ENCODE data around the gene TPBG.

Gene TPBG, protein sequence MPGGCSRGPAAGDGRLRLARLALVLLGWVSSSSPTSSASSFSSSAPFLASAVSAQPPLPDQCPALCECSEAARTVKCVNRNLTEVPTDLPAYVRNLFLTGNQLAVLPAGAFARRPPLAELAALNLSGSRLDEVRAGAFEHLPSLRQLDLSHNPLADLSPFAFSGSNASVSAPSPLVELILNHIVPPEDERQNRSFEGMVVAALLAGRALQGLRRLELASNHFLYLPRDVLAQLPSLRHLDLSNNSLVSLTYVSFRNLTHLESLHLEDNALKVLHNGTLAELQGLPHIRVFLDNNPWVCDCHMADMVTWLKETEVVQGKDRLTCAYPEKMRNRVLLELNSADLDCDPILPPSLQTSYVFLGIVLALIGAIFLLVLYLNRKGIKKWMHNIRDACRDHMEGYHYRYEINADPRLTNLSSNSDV

DNA sequence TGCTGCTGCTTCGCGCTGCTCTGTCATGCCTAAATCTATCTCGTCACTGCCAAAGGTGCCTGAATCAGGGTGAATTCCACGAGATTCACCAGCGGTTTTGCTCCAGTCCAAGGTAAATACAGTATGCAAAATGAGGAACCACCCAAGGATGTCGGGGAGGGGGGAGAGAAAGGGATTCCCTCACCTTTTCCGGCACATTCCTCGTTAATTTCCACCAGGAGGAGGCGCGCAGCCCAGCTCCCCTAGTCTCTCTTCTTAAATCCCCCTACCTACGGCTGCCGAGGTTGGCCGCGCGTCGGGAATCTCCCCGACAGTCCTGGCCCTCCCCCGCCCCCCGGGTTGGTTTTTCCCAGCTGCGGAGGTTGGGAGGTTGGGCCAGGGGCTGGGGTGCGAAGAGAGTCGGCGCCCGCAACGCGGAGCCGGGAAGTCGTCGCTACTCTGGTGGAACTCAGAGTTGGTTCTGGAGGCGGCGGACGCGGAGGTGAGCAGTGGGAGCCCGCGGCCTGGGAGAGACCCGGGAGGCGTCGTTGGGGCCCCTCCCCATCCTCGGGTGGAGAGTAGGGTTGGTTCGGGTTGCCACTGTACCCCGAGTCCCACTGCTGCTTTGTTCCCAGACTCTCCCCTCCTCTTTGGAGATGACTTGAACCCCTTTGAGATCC lies at the start of gene TPBG:
Gene TPBG, plus strand, starts transcription at position 390 of the 659 bp plus-strand sequence. CDS start 1,145 bp downstream, outside the sequence.
- DNase-seq = peak in 4 of 14 donors; percentile 14 to 34 (median 18)

DNA sequence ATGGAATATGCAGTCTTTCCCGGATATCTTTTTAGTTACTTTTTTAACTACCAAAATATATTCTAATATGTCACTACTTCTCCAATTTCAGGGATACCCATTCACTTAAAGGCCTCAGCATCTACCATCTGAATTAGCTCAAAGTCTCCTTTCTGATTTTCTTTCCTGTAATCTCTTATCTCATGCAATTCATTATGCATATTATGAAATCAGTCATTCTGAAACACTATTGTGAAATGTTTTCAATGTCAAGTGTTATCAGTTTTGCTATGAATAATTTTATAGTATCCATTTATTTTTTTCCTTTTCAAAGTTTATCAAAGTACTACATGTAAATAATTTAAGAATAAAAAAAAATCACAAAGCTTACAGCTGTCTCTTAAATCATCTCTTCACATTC lies 41.2 kb upstream of the TPBG start:
- DNase-seq = no peak

- DNase-seq = no peak
These were observed 33.9 kb upstream of the TPBG start for GRCh38 chr6:82329766-82330165.

DNA sequence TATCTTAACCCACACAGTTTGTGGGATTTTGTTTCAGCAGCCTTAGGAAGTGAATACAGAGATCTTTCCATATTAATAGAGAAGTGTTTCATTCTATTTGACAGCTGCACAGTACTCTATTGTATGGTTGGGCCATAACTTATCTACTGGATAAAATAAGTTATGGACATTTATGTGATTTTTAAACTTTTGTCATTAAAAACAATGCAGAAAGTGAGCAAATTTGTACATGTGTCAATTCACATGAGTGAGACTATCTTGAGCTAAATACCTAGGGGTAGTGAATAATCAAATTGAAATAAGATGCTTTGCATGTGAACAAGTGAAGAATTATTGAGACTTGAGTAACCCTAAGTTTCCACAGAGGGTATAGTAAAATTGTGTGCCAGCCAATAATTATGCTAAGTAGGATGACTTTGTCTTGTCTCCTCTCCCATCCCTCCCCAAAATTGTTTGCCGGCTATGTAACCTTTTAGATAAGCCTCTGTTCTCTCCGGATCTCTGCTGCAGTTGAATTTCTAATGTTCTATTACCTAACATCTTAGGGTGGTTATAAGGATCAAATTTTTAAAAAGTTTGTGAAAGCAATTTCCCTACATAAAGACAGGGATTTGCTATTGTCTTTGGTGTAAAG lies 33.3 kb upstream of the TPBG start:
- no peak for DNase-seq

DNA sequence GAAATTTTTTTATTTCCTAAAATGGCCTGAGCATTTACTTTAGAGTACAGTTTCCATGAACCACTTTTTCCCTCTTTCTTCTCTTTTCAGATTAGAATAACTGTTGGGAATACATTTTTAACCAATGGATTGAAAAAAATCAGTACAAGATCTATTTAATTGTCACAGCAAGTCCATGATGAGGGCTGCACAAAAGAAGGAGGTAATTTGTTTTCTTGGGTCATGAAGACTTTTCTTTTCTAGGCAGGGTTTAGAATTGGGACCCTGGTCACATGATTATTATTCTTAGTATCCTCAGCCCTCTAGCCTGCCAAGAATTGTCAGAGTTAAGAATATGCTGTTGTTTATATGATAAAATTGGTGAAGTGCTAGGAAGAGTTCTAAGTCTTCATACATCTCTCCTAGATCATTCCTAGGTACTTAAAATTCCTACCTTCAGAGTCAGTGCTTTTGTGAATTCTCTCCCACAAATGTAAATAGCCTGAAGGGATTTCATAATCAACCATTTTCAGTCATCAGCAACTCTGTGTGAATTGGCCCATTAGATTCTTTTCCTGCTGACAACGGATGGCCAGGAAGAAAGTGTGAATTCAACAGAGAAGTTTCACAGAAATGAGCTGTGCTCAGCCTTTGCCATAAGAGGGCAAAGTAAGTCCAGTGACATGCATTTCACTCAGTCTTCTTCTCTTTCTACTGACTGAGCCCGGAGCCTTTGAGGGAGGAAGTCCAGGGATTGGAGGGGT lies 32.4 kb upstream of the TPBG start:
- DNase-seq = no peak

DNA sequence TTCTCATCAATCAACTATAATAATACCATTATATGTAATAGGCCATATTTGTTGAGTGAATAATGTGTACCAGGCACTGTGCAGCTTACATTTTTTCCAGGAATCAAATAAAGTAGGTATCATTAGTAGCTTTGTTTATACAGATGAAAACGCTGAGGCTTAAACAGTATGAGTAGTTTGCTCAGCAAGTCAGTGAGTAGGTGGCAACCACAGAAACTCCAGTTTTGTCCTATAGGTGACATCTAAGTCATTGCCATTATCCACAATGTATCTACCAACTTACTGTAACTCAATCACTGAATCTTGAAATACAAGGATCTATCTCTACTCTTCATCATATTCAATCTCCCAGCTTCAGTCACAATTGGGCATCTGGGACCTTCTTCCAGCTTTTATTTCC lies 29.8 kb upstream of the TPBG start:
- no peak for DNase-seq

DNA sequence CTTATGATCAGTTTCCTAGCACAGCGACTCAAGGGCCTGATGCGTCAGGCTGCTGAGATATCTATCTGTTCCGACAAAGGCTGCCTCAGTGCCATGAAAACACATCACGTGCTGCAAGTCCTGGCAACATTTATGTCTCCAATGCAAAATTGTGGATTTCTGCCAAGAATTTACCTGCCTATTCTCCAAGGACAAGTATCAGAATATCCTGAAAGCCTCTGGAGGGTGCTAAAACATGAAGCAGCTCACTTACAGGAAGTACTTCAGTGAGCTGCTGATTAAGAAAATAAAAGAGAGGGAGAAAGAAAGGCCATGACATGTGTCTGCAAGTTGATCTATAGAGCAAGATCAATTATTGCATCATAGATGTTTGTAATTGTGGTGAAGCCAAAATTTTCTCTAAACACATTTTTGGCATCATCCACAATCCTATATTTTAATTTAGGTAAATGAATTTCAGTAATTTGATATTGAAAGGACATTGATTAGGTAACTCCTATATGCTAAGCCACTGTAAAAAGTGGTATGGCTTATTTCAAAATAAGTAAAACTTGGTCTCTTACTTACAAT lies 25.8 kb upstream of the TPBG start:
- DNase-seq = no peak

DNA sequence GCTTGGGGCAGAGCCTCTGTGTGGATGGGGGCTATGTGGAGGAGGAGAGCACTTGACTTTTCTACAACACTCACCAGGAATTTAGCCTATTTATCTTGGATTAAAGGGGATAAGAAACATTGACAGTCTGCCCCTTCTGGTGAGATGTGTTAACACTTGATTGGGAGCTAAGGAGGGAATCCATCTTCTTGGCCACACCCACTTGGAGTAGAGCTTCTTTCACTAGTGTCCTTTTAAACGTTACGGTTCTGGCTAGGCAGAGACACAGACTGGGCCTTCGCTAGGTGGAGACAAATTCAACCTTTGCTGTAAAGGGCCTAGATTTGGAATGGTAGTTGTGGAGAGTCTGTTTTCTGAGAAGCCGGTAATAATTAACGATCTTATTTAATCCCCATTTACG lies 15.5 kb upstream of the TPBG start:
- no peak for DNase-seq

DNA sequence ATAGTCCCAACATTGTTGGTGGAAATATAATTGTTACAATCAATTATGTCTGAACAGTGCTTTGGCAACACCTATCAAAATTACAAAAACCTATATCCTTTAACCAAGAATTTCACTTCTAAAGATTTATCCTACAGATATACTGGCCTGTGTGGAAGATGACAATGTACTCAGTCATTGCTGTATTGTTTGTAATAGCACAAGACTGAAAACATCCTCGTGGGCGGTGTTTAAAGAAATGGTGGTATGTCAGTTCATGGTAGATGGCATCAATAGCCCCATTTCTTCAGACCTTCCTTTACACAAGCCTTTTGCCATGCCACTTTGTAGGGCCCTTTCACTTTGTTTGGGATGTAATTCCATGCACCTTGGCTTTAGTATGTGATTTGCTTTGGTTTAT lies 9.8 kb upstream of the TPBG start:
- no peak for DNase-seq

DNA sequence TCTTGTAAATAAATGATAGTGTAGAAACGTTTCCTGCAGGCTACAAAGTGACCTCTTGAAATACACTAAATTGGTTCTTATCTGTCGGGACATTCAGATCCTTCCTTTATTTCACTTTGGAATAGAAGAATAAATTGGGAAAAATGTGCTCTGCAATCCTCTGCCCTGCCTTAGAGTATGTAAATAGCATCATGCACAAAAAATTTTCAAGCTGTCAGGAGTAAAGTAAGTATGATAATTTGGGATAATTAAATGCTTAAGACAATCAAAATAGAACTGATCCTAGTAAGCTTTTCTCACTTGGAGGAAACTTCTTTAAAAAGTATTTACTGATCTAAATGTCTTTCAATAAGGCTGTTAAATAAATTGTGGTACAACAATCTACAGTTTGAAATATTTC lies 3.1 kb upstream of the TPBG start:
- DNase-seq = no peak

DNA sequence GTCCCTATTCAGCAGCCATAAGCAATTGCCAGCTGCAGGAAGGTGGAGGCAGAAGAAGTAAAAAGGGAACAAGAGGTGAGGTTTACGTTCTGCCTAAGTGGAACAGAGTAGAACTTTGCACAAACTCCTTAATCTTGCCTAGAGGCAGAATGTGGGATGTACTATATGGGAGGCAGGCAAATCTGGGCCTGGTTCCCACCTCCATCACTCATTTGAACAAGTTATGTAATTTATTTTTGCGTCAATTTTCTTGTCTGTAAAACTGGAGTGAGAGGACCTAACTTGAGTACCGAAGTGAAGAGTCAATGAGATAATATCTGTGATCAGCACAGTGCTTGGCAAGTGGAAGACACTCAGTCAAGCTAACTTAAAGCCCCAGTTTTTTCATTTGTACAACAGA lies 2.0 kb upstream of the TPBG start:
- no peak for DNase-seq

- DNase-seq = no peak
These were observed 1.5 kb upstream of the TPBG start for GRCh38 chr6:82362144-82362543.

DNA sequence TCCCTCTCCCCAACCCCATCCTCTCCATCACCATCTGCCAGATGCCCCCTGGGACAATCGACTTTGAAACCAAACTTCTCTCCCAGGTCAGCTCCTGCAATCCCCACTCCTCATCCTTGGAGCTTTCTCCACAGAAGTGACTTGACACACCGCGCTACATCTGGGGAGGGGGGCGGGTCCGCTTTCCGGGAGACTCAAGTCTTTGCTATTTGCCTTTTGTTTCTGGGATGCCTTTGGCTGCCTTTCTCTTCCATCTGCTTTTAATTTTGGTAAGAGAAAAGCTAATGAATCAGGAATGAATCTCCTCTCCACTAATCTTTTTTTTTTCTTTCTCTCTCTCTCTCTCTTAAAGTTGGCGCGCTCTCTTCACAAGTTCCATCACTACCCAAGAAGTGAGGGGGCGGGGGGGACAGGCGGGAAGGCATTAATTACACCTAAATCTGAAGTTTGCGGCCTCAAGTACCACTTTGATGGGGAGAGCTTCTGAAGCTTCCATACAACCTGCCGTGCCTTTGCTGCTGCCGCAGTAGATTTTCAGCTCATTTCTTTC lies 664 bp upstream of the TPBG start:
- no peak for DNase-seq

GRCh38 chr6:82364087-82365015 lies 734 bp downstream of the TPBG start:
- peak in 3 of 14 donors; percentile 22 to 25 (median 23) for DNase-seq

DNA sequence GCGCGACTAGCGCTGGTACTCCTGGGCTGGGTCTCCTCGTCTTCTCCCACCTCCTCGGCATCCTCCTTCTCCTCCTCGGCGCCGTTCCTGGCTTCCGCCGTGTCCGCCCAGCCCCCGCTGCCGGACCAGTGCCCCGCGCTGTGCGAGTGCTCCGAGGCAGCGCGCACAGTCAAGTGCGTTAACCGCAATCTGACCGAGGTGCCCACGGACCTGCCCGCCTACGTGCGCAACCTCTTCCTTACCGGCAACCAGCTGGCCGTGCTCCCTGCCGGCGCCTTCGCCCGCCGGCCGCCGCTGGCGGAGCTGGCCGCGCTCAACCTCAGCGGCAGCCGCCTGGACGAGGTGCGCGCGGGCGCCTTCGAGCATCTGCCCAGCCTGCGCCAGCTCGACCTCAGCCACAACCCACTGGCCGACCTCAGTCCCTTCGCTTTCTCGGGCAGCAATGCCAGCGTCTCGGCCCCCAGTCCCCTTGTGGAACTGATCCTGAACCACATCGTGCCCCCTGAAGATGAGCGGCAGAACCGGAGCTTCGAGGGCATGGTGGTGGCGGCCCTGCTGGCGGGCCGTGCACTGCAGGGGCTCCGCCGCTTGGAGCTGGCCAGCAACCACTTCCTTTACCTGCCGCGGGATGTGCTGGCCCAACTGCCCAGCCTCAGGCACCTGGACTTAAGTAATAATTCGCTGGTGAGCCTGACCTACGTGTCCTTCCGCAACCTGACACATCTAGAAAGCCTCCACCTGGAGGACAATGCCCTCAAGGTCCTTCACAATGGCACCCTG lies 1.6 kb downstream of the TPBG start:
- DNase-seq = peak in 2 of 14 donors; percentile 8 to 22

DNA sequence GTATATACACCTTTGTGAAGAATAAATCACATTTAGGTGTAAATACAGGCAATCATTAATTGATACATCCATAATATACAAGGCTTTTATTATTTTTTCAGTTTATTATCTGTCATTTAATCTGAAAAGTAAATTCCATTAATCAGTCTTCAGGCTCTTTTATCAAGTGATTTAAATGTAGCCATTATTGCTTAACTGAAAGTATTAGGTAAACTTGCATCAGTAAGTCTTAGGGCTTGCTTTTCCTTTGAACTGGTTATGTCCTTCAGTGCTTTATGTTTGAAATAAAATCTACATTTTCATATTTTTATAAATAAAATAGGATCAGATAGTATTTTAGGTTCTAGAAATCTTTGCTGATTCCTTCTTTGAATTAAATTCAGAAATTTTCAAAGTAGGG lies 4.1 kb downstream of the TPBG start:
- no peak for DNase-seq

DNA sequence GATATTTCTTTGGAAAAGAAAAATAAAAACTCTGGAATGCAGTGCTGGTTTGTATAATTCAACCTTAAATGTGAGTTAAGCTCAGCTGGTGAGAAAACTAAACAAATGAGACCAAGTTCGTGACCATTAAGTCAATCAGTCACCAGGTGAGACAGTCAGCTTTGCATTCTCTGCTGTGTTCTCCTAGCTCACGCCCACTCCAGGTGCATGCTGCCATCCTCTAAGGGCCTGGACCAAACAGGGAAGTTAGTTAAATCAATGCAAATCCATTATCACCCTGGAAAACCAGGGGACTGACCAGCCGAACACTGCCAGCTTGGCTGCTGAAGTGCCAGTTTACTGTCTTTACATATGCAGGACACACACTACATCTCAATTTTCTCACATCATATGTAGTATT lies 7.2 kb downstream of the TPBG start:
- no peak for DNase-seq

GRCh38 chr6:82371799-82372546 lies 8.4 kb downstream of the TPBG start:
- DNase-seq = no peak

GRCh38 chr6:82372656-82373055 lies 9.0 kb downstream of the TPBG start:
- no peak for DNase-seq
